GM23338 (cell line): ENCODE results near the gene KLHL40. TPM values are rescaled to one million over a fixed set of nuclear protein-coding genes. Genes with fewer than 3 reads are reported as not detected.

Source experiments
- ATAC-seq: fragments of 200-7000 bp; cut with Tn5 transposase; 3 replicates; pipeline ENCODE4 v1.9.1; 2020
- DNase-seq: peaks from one replicate; pipeline ENCODE4 v3.0.0-alpha.2; 2015; ENCODE audit warnings: low spot score
- H2AFZ ChIP-seq: fragments of 200-600 bp; sonication (generic); 2 replicates; pipeline ENCODE4 v1.8.0; 2016; ENCODE audit warnings: antibody characterized with exemption, mild to moderate bottlenecking, moderate library complexity
- H3F3A ChIP-seq: fragments of 200-600 bp; sonication (generic); replicated peaks from 2 replicates; pipeline ENCODE4 v1.8.0; 2017; ENCODE audit warnings: antibody characterized with exemption, mixed run types, low read depth
- H3K27ac ChIP-seq: fragments of 200-600 bp; sonication (generic); 2 replicates; pipeline ENCODE4 v1.6.1; 2016; ENCODE audit warnings: low read depth
- H3K27me3 ChIP-seq: fragments of 200-600 bp; sonication (generic); 2 replicates; pipeline ENCODE4 v1.8.0; 2016; ENCODE audit warnings: mild to moderate bottlenecking, mixed run types, moderate library complexity; ENCODE audit not compliant: insufficient read depth
- H3K36me3 ChIP-seq: fragments of 200-600 bp; sonication (generic); 2 replicates; pipeline ENCODE4 v1.8.0; 2016; ENCODE audit warnings: mild to moderate bottlenecking; ENCODE audit not compliant: insufficient read depth
- H3K4me1 ChIP-seq: fragments of 200-600 bp; sonication (generic); 2 replicates; pipeline ENCODE4 v1.8.0; 2016; ENCODE audit warnings: mild to moderate bottlenecking, moderate library complexity; ENCODE audit not compliant: insufficient read depth
- H3K4me2 ChIP-seq: fragments of 200-600 bp; sonication (generic); 2 replicates; pipeline ENCODE4 v1.7.1; 2017; ENCODE audit warnings: mixed run types
- H3K4me3 ChIP-seq: fragments of 200-600 bp; sonication (generic); 2 replicates; pipeline ENCODE4 v1.6.1; 2016; ENCODE audit warnings: mixed run types
- H3K79me2 ChIP-seq: fragments of 200-600 bp; sonication (generic); replicated peaks from 2 replicates; pipeline ENCODE4 v1.8.0; 2017; ENCODE audit warnings: mild to moderate bottlenecking; ENCODE audit not compliant: insufficient read depth
- H3K9me2 ChIP-seq: fragments of 200-600 bp; sonication (generic); 2 replicates; pipeline ENCODE4 v1.8.0; 2017; ENCODE audit not compliant: insufficient read depth
- H4K20me1 ChIP-seq: fragments of 200-600 bp; sonication (generic); replicated peaks from 2 replicates; pipeline ENCODE4 v1.8.0; 2017; ENCODE audit warnings: mild to moderate bottlenecking; ENCODE audit not compliant: insufficient read depth
- H3K27ac Mint-ChIP-seq: 2 replicates; pipeline ENCODE4 v1.8.0; 2020; ENCODE audit warnings: inconsistent platforms, mild to moderate bottlenecking, moderate library complexity, mixed read lengths
- H3K27me3 Mint-ChIP-seq: 3 replicates; pipeline ENCODE4 v1.8.0; 2022; ENCODE audit warnings: low read depth, mild to moderate bottlenecking, moderate library complexity, mixed read lengths, inconsistent platforms; ENCODE audit not compliant: insufficient read depth, poor library complexity
- H3K36me3 Mint-ChIP-seq: 3 replicates; pipeline ENCODE4 v1.8.0; 2021; ENCODE audit warnings: low read depth, mild to moderate bottlenecking, inconsistent platforms, moderate library complexity, mixed read lengths
- H3K4me1 Mint-ChIP-seq: 3 replicates; pipeline ENCODE4 v1.8.0; 2020; ENCODE audit warnings: mild to moderate bottlenecking, inconsistent platforms, mixed read lengths
- H3K4me3 Mint-ChIP-seq: 3 replicates; pipeline ENCODE4 v1.8.0; 2021; ENCODE audit warnings: moderate library complexity, mild to moderate bottlenecking, inconsistent platforms, mixed read lengths
- H3K9me3 Mint-ChIP-seq: 3 replicates; pipeline ENCODE4 v1.8.0; 2020; ENCODE audit warnings: moderate library complexity, mild to moderate bottlenecking, inconsistent platforms, mixed read lengths
- CREB1 ChIP-seq: fragments of 250-450 bp; sonication (Bioruptor Pico); IDR thresholded peaks from 2 replicates; pipeline ENCODE4 v1.5.0; 2020; ENCODE audit warnings: low read depth, mild to moderate bottlenecking, moderate library complexity
- CTCF ChIP-seq, 2 experiments: fragments of 200-600 bp in 1 of 2; sonication (generic) in 1 of 2; conservative IDR thresholded peaks; 2 replicates each; pipeline versions ENCODE4 v1.5.1 to v1.6.1; 2016 to 2017; ENCODE audit warnings: antibody characterized with exemption in 2 of 2, low read depth in 2 of 2, mild to moderate bottlenecking in 2 of 2, moderate library complexity in 1 of 2
- ETS1 ChIP-seq: IDR thresholded peaks from 2 replicates; pipeline ENCODE4 v1.6.1; 2016; ENCODE audit warnings: antibody characterized with exemption
- EZH2 ChIP-seq: fragments of 200-600 bp; sonication (generic); IDR thresholded peaks from one replicate; pipeline ENCODE4 v1.8.0; 2017; ENCODE audit warnings: antibody characterized with exemption, mild to moderate bottlenecking, low read depth; ENCODE audit not compliant: unreplicated experiment
- EZH2phosphoT487 ChIP-seq: fragments of 200-600 bp; sonication (generic); IDR thresholded peaks from one replicate; pipeline ENCODE4 v1.8.1; 2018; ENCODE audit warnings: antibody characterized with exemption; ENCODE audit not compliant: unreplicated experiment
- JUNB ChIP-seq: IDR thresholded peaks from one replicate; pipeline ENCODE4 v1.6.1; 2016; ENCODE audit warnings: antibody characterized with exemption; ENCODE audit not compliant: unreplicated experiment
- NANOG ChIP-seq: IDR thresholded peaks from 2 replicates; pipeline ENCODE4 v1.6.1; 2016; ENCODE audit warnings: antibody characterized with exemption, borderline replicate concordance
- POLR2AphosphoS5 ChIP-seq: IDR thresholded peaks from 2 replicates; pipeline ENCODE4 v1.6.1; 2016; ENCODE audit warnings: antibody characterized with exemption, low read depth
- STAT1 ChIP-seq: IDR thresholded peaks from one replicate; pipeline ENCODE4 v1.6.1; 2016; ENCODE audit warnings: antibody characterized with exemption; ENCODE audit not compliant: unreplicated experiment
- ZNF114 ChIP-seq: fragments of 250-450 bp; sonication (Bioruptor Pico); IDR thresholded peaks from 2 replicates; pipeline ENCODE4 v1.5.0; 2020; ENCODE audit warnings: mild to moderate bottlenecking, moderate library complexity
- ZNF331 ChIP-seq: fragments of 250-450 bp; sonication (Bioruptor Pico); IDR thresholded peaks from 2 replicates; pipeline ENCODE4 v1.5.0; 2020; ENCODE audit warnings: low read depth, mild to moderate bottlenecking, moderate library complexity
- ZNF462 ChIP-seq: fragments of 250-450 bp; sonication (Bioruptor Pico); IDR thresholded peaks from 2 replicates; pipeline ENCODE4 v1.5.0; 2020; ENCODE audit warnings: mild to moderate bottlenecking, moderate library complexity
- polyA plus RNA-seq: library from polyadenylated mRNA; unstranded; fragments of >200 nt; fragmentation: Nextera tagmentation; extraction: Ambion mirVana; gene quantifications from 2 replicates; pipeline ENCODE4 v1.2.1, GENCODE V29; 2016
- total RNA-seq: library from RNA; depleted of rRNA; stranded (reverse); fragments of >200 nt; shearing (Covaris generic); gene quantifications from 2 replicates; pipeline ENCODE4 v1.2.3, GENCODE V29; 2014
- TF ChIP-seq, protein P1 (sequence below): IDR thresholded peaks from one replicate; pipeline ENCODE4 v1.6.1; 2018; ENCODE audit warnings: antibody characterized with exemption; ENCODE audit not compliant: unreplicated experiment

Gene KLHL40
- total and polyA plus RNA-seq, 2 experiments from 2014 or later = not detected

DNA sequence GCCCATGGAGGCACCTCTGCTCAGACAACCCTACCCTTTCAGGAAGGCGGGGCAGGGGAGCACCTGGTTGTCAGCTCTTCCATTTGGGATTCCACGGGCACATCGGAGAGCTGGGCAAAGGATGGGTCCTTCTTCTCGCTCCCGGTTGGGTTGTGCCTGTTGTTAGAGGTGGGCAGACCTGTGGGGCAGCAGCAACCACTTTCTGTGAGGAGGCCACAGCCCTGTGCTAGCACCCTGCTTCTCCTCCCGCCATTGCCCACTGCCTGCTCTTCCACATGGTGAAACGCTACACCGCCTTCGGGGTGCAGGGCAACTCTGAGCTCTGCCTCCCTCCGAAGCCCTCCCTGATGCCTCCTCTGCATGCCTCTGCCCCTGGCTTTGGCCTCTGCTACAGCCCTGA, 24.3 kb downstream of the KLHL40 start:
- DNase-seq = no peak
- no peaks in the 10 kb centered on the region for H3K36me3 ChIP-seq
- H3K27ac ChIP-seq = no peak overlapping the region
- H3K4me1 ChIP-seq = no peaks in the 10 kb centered on the region
- H3K27ac Mint-ChIP-seq = no peak overlapping the region
- H3K79me2 ChIP-seq = no peaks in the 10 kb centered on the region
- no peak overlapping the region for H3K4me2 ChIP-seq
- no peak overlapping the region for H3K4me3 Mint-ChIP-seq
- no peak for TF ChIP-seq ETS1
- no peak for TF ChIP-seq ZNF331 (CRISPR knock-in tag)
- TF ChIP-seq STAT1 = no peak
- TF ChIP-seq POLR2AphosphoS5 = no peak
- TF ChIP-seq EZH2 = no peak
- no peak for TF ChIP-seq JUNB
- TF ChIP-seq CTCF (conservative IDR thresholded peaks at IDR 0.05; ENCODE audit: low read depth in 2 of 2) = no peak
- no peak for TF ChIP-seq NANOG
- TF ChIP-seq, protein P1, sequence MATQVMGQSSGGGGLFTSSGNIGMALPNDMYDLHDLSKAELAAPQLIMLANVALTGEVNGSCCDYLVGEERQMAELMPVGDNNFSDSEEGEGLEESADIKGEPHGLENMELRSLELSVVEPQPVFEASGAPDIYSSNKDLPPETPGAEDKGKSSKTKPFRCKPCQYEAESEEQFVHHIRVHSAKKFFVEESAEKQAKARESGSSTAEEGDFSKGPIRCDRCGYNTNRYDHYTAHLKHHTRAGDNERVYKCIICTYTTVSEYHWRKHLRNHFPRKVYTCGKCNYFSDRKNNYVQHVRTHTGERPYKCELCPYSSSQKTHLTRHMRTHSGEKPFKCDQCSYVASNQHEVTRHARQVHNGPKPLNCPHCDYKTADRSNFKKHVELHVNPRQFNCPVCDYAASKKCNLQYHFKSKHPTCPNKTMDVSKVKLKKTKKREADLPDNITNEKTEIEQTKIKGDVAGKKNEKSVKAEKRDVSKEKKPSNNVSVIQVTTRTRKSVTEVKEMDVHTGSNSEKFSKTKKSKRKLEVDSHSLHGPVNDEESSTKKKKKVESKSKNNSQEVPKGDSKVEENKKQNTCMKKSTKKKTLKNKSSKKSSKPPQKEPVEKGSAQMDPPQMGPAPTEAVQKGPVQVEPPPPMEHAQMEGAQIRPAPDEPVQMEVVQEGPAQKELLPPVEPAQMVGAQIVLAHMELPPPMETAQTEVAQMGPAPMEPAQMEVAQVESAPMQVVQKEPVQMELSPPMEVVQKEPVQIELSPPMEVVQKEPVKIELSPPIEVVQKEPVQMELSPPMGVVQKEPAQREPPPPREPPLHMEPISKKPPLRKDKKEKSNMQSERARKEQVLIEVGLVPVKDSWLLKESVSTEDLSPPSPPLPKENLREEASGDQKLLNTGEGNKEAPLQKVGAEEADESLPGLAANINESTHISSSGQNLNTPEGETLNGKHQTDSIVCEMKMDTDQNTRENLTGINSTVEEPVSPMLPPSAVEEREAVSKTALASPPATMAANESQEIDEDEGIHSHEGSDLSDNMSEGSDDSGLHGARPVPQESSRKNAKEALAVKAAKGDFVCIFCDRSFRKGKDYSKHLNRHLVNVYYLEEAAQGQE = no peak
- TF ChIP-seq ZNF114 (CRISPR knock-in tag) = no peak
- no peak for TF ChIP-seq EZH2phosphoT487
- no peak for TF ChIP-seq ZNF462 (CRISPR knock-in tag)
- no peak for TF ChIP-seq CREB1 (CRISPR knock-in tag)
- no peaks in the 10 kb centered on the region for H3K36me3 Mint-ChIP-seq
- H3K9me3 Mint-ChIP-seq = no peaks in the 10 kb centered on the region
- no peak overlapping the region for H3K4me3 ChIP-seq
- peaks cover 3% of the 10 kb centered on the region for H3K27me3 Mint-ChIP-seq
- no peak overlapping the region for H2AFZ ChIP-seq
- H4K20me1 ChIP-seq = no peaks in the 10 kb centered on the region
- no peak for ATAC-seq
- no peaks in the 10 kb centered on the region for H3F3A ChIP-seq
- no peaks in the 10 kb centered on the region for H3K9me2 ChIP-seq
- H3K4me1 Mint-ChIP-seq = no peaks in the 10 kb centered on the region; the same call in 2 of the 3 replicates
- no peaks in the 10 kb centered on the region for H3K27me3 ChIP-seq
